ENCODE measurements around the gene KRT26. TPM values are rescaled to one million over a fixed set of nuclear protein-coding genes. Genes with fewer than 3 reads are reported as not detected.

Gene KRT26
- total and polyA plus RNA-seq, 2 donors from 2014 or later, result not detected

- H3K27ac ChIP-seq (ENCODE audit: low read depth in 2 of 2, low read length in 2 of 2), result no peak overlapping the region
- FAIRE-seq (no peak), DNase-seq (no peak)
- no peaks in the 10 kb centered on the region for H3K36me3 ChIP-seq (ENCODE audit: control insufficient read depth in 2 of 3, insufficient read depth in 3 of 3, low read length in 3 of 3)
- H3K9me3 ChIP-seq (ENCODE audit: control insufficient read depth in 2 of 3, insufficient read depth in 1 of 3, low read length in 3 of 3), result no peaks in the 10 kb centered on the region
- intact Hi-C loops (cut with DNase I), result no loop called here
- H3K4me3 ChIP-seq (ENCODE audit: low read length in 3 of 3), result no peak overlapping the region
- no peak overlapping the region for H3K9ac ChIP-seq (ENCODE audit: low read length in 3 of 3)
- no peaks in the 10 kb centered on the region for H3K4me1 ChIP-seq (ENCODE audit: control insufficient read depth in 2 of 3, insufficient read depth in 2 of 3, low read depth in 1 of 3, low read length in 3 of 3)
- H3K27me3 ChIP-seq (ENCODE audit: control insufficient read depth, insufficient read depth, low read length), result no peaks in the 10 kb centered on the region
- TF ChIP-seq CTCF (IDR thresholded peaks at IDR 0.05; ENCODE audit: borderline replicate concordance, extremely low read depth, insufficient read depth), result no peak
Observed at GRCh38 chr17:40722241-40722640, 49.8 kb downstream of the KRT26 start.

GRCh38 chr17:40720899-40721298 lies 51.1 kb downstream of the KRT26 start:
- Histone ChIP-seq H3K27me3 (ENCODE audit: control insufficient read depth, insufficient read depth, low read length) (no peaks in the 10 kb centered on the region), H3K4me1 (ENCODE audit: control insufficient read depth in 2 of 3, insufficient read depth in 2 of 3, low read depth in 1 of 3, low read length in 3 of 3) (no peaks in the 10 kb centered on the region), H3K36me3 (ENCODE audit: control insufficient read depth in 2 of 3, insufficient read depth in 3 of 3, low read length in 3 of 3) (no peaks in the 10 kb centered on the region), H3K27ac (ENCODE audit: low read depth in 2 of 2, low read length in 2 of 2) (no peak overlapping the region), H3K9me3 (ENCODE audit: control insufficient read depth in 2 of 3, insufficient read depth in 1 of 3, low read length in 3 of 3) (no peaks in the 10 kb centered on the region), H3K9ac (ENCODE audit: low read length in 3 of 3) (no peak overlapping the region), H3K4me3 (ENCODE audit: low read length in 3 of 3) (no peak overlapping the region)
- intact Hi-C loops (cut with DNase I), result no loop called here
- TF ChIP-seq CTCF (IDR thresholded peaks at IDR 0.05; ENCODE audit: borderline replicate concordance, extremely low read depth, insufficient read depth), result no peak
- no peak for FAIRE-seq
- DNase-seq, result no peak

GRCh38 chr17:40718930-40719329 lies 53.1 kb downstream of the KRT26 start:
- TF ChIP-seq CTCF (IDR thresholded peaks at IDR 0.05; ENCODE audit: borderline replicate concordance, extremely low read depth, insufficient read depth), result no peak
- no peak overlapping the region for H3K4me3 ChIP-seq (ENCODE audit: low read length in 3 of 3)
- H3K4me1 ChIP-seq (ENCODE audit: control insufficient read depth in 2 of 3, insufficient read depth in 2 of 3, low read depth in 1 of 3, low read length in 3 of 3), result no peaks in the 10 kb centered on the region
- no peak for FAIRE-seq
- no peaks in the 10 kb centered on the region for H3K27me3 ChIP-seq (ENCODE audit: control insufficient read depth, insufficient read depth, low read length)
- H3K36me3 ChIP-seq (ENCODE audit: control insufficient read depth in 2 of 3, insufficient read depth in 3 of 3, low read length in 3 of 3), result no peaks in the 10 kb centered on the region
- intact Hi-C loops (cut with DNase I), result no loop called here
- H3K27ac ChIP-seq (ENCODE audit: low read depth in 2 of 2, low read length in 2 of 2), result no peak overlapping the region
- H3K9me3 ChIP-seq (ENCODE audit: control insufficient read depth in 2 of 3, insufficient read depth in 1 of 3, low read length in 3 of 3), result no peaks in the 10 kb centered on the region
- H3K9ac ChIP-seq (ENCODE audit: low read length in 3 of 3), result no peak overlapping the region
- no peak for DNase-seq

- H3K27me3 ChIP-seq (ENCODE audit: control insufficient read depth, insufficient read depth, low read length), result no peaks in the 10 kb centered on the region
- no peaks in the 10 kb centered on the region for H3K36me3 ChIP-seq (ENCODE audit: control insufficient read depth in 2 of 3, insufficient read depth in 3 of 3, low read length in 3 of 3)
- no peaks in the 10 kb centered on the region for H3K4me1 ChIP-seq (ENCODE audit: control insufficient read depth in 2 of 3, insufficient read depth in 2 of 3, low read depth in 1 of 3, low read length in 3 of 3)
- no peak for FAIRE-seq
- no peak overlapping the region for H3K4me3 ChIP-seq (ENCODE audit: low read length in 3 of 3)
- no peaks in the 10 kb centered on the region for H3K9me3 ChIP-seq (ENCODE audit: control insufficient read depth in 2 of 3, insufficient read depth in 1 of 3, low read length in 3 of 3)
- intact Hi-C loops (cut with DNase I), result no loop called here
- no peak for TF ChIP-seq CTCF (IDR thresholded peaks at IDR 0.05; ENCODE audit: borderline replicate concordance, extremely low read depth, insufficient read depth)
- no peak for DNase-seq
- no peak overlapping the region for H3K9ac ChIP-seq (ENCODE audit: low read length in 3 of 3)
- H3K27ac ChIP-seq (ENCODE audit: low read depth in 2 of 2, low read length in 2 of 2), result no peak overlapping the region
Observed at GRCh38 chr17:40717776-40718175, 54.2 kb downstream of the KRT26 start.

All from kidney (tissue), 14 donors.